Measurements from ENCODE around the gene ABCA6.

ABCA6 gene

DNA sequence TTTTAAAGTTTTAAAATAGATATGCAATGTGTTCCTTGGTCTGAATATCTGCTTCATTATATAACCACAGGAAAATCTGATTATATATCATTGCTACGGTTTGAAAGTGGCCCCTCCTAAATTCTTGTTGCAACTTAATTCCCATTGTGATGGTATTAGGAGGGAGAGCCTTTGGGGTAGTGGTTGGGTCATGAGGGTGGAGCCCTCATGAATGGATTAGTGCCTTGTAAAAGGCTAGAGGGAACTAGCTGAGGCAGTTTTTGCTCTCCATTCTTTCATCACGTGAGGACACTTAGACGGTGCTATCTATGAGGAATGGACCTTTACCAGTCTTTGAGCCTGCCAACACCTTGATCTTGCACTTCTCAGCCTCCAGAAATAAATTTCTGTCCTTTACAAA, 7.6 kb downstream of the ABCA6 start:
- TF ChIP-seq CREB1 (IDR thresholded peaks at IDR 0.05; ENCODE audit: low read depth): no peak
- no peak for TF ChIP-seq TCF12 (IDR thresholded peaks at IDR 0.05; ENCODE audit: low read depth)
- TF ChIP-seq YY1 (IDR thresholded peaks at IDR 0.05; ENCODE audit: low read depth): no peak
- no peak for TF ChIP-seq EGR1 (IDR thresholded peaks at IDR 0.05)
- TF ChIP-seq FOXM1 (IDR thresholded peaks at IDR 0.05; ENCODE audit: borderline replicate concordance, low read depth): no peak
- no peak for TF ChIP-seq TAF1 (IDR thresholded peaks at IDR 0.05; ENCODE audit: low read depth)
- TF ChIP-seq, protein P1, sequence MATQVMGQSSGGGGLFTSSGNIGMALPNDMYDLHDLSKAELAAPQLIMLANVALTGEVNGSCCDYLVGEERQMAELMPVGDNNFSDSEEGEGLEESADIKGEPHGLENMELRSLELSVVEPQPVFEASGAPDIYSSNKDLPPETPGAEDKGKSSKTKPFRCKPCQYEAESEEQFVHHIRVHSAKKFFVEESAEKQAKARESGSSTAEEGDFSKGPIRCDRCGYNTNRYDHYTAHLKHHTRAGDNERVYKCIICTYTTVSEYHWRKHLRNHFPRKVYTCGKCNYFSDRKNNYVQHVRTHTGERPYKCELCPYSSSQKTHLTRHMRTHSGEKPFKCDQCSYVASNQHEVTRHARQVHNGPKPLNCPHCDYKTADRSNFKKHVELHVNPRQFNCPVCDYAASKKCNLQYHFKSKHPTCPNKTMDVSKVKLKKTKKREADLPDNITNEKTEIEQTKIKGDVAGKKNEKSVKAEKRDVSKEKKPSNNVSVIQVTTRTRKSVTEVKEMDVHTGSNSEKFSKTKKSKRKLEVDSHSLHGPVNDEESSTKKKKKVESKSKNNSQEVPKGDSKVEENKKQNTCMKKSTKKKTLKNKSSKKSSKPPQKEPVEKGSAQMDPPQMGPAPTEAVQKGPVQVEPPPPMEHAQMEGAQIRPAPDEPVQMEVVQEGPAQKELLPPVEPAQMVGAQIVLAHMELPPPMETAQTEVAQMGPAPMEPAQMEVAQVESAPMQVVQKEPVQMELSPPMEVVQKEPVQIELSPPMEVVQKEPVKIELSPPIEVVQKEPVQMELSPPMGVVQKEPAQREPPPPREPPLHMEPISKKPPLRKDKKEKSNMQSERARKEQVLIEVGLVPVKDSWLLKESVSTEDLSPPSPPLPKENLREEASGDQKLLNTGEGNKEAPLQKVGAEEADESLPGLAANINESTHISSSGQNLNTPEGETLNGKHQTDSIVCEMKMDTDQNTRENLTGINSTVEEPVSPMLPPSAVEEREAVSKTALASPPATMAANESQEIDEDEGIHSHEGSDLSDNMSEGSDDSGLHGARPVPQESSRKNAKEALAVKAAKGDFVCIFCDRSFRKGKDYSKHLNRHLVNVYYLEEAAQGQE (IDR thresholded peaks at IDR 0.05; ENCODE audit: low read depth): no peak

GRCh38 chr17:69130627-69131296, 10.9 kb downstream of the ABCA6 start:
- TF ChIP-seq TAF1 (IDR thresholded peaks at IDR 0.05; ENCODE audit: low read depth): no peak
- no peak for TF ChIP-seq TEAD4 (IDR thresholded peaks at IDR 0.05)
- no peak for TF ChIP-seq CEBPB (IDR thresholded peaks at IDR 0.05)
- no peak for TF ChIP-seq MAX (IDR thresholded peaks at IDR 0.05)

GRCh38 chr17:69123626-69124025, 18.1 kb downstream of the ABCA6 start:
- TF ChIP-seq ZBTB7A (IDR thresholded peaks at IDR 0.05; ENCODE audit: low read depth): no peak
- TF ChIP-seq TEAD4 (IDR thresholded peaks at IDR 0.05): no peak
- TF ChIP-seq CEBPB (IDR thresholded peaks at IDR 0.05): no peak
- no peak for TF ChIP-seq FOXM1 (IDR thresholded peaks at IDR 0.05; ENCODE audit: borderline replicate concordance, low read depth)
- TF ChIP-seq MAX (IDR thresholded peaks at IDR 0.05): no peak
- TF ChIP-seq CREB1 (IDR thresholded peaks at IDR 0.05; ENCODE audit: low read depth): no peak
- no peak for TF ChIP-seq NFIC (IDR thresholded peaks at IDR 0.05)
- no peak for TF ChIP-seq RAD21 (IDR thresholded peaks at IDR 0.05; ENCODE audit: low read depth)
- no peak for TF ChIP-seq TCF12 (IDR thresholded peaks at IDR 0.05; ENCODE audit: low read depth)
- no peak for TF ChIP-seq EGR1 (IDR thresholded peaks at IDR 0.05)

- TF ChIP-seq TCF12 (IDR thresholded peaks at IDR 0.05; ENCODE audit: low read depth): no peak
- no peak for TF ChIP-seq EGR1 (IDR thresholded peaks at IDR 0.05)
- TF ChIP-seq USF1 (IDR thresholded peaks at IDR 0.05): no peak
These were observed 19.6 kb downstream of the ABCA6 start for GRCh38 chr17:69122065-69122464.

DNA sequence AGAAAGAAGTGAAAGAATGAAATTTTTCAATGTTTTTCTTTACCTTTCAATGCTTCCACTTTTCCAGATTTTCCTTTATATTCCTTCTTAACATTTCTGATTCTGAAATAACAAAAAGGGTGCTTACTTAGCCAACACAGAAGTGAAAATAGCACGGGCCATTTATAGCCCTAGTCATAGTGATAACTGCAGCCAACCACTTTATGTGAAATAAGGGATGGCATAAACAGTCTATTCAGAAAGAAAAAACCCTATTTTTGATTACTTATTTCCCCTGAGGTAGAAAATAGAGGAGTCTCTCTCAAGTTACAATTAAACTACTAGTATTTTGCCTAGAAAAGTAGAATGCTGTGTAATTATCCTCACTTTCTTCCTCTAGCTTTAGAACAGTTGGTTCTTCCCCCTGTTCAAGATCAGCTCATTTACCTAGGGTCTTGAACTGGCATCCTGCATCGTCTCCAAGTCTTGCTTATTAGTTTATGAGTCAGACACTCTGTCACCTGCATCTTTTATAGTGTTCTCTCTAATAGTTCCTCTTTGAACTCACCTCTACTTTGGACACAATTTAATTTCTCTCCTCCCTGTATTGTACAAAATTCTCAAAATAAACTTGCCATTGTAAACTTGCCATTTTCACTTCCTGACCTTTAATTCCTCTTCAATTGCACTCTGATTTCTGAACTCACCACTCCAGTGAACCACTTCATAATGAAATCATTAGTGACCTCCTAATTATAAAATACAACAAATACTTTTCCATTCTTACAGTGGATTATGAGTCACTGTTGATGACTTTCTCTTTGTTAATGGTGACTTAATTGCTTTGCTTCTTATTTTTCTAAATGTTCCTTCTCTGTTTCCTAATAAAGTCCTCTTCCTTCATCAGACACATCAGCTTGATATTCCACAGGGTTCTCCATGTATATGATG, 23.6 kb downstream of the ABCA6 start:
- no peak for TF ChIP-seq EP300 (IDR thresholded peaks at IDR 0.05; ENCODE audit: borderline replicate concordance)

DNA sequence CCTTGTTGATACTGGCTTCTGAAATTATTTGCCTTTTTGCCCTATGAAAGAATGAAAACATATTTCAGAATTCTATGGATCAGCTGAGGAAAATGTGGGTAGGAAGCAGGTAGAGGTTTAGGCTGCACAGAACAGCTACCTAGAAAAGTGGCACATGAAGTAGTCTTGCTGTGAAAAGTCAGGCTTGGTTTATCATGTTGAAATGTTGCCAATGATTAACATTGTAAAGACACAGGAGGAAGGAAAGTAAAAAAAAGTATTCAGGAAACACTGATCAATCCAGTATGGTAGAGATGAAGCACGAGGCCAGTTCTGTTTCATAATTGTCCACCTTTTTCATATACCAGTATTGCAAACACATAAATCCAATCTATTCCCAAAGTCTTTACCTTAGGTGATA, 29.9 kb downstream of the ABCA6 start:
- no peak for TF ChIP-seq CREB1 (IDR thresholded peaks at IDR 0.05; ENCODE audit: low read depth)

GRCh38 chr17:69105907-69106730, 35.6 kb downstream of the ABCA6 start:
- TF ChIP-seq NFIC (IDR thresholded peaks at IDR 0.05): no peak
- no peak for TF ChIP-seq YY1 (IDR thresholded peaks at IDR 0.05; ENCODE audit: low read depth)
- TF ChIP-seq FOXM1 (IDR thresholded peaks at IDR 0.05; ENCODE audit: borderline replicate concordance, low read depth): no peak
- no peak for TF ChIP-seq ZBTB7A (IDR thresholded peaks at IDR 0.05; ENCODE audit: low read depth)
- no peak for TF ChIP-seq TCF12 (IDR thresholded peaks at IDR 0.05; ENCODE audit: low read depth)
- TF ChIP-seq, protein P1 (IDR thresholded peaks at IDR 0.05; ENCODE audit: low read depth): no peak
- TF ChIP-seq USF1 (IDR thresholded peaks at IDR 0.05): no peak
- no peak for TF ChIP-seq EP300 (IDR thresholded peaks at IDR 0.05; ENCODE audit: borderline replicate concordance)
- TF ChIP-seq EGR1 (IDR thresholded peaks at IDR 0.05): no peak
- TF ChIP-seq CREB1 (IDR thresholded peaks at IDR 0.05; ENCODE audit: low read depth): no peak
- TF ChIP-seq TEAD4 (IDR thresholded peaks at IDR 0.05): no peak
- TF ChIP-seq MAX (IDR thresholded peaks at IDR 0.05): no peak
- no peak for TF ChIP-seq CEBPB (IDR thresholded peaks at IDR 0.05)
- TF ChIP-seq RAD21 (IDR thresholded peaks at IDR 0.05; ENCODE audit: low read depth): no peak
